Sigmoid colon (tissue), 7 donors: ENCODE results near the gene PCNX1. TPM values are rescaled to one million over a fixed set of nuclear protein-coding genes. Genes with fewer than 3 reads are reported as not detected.
A peak's percentile ranks its signal among the peaks of the same experiment; 100 is the strongest.

Experiments used
- DNase-seq: peaks from one replicate; pipeline ENCODE4 v3.0.0-alpha.2; 2019
- H3K27ac ChIP-seq, 4 donors: fragments of 200-600 bp; sonication (generic); one replicate each; pipeline ENCODE4 v1.5.1; 2016 to 2019; ENCODE audit warnings: mild to moderate bottlenecking in 1 of 4
- H3K27me3 ChIP-seq, 3 donors: fragments of 200-600 bp; sonication (generic); one replicate each; pipeline ENCODE4 v1.5.1; 2019; ENCODE audit warnings: mild to moderate bottlenecking in 1 of 3
- H3K36me3 ChIP-seq, 4 donors: fragments of 200-600 bp; sonication (generic); one replicate each; pipeline ENCODE4 v1.5.1; 2016 to 2019
- H3K4me1 ChIP-seq, 4 donors: fragments of 200-600 bp; sonication (generic); one replicate each; pipeline ENCODE4 v1.5.1; 2017 to 2019
- H3K4me3 ChIP-seq, 4 donors: fragments of 200-600 bp; sonication (generic); one replicate each; pipeline ENCODE4 v1.5.1; 2017 to 2019; ENCODE audit warnings: mild to moderate bottlenecking in 2 of 4, moderate library complexity in 1 of 4
- H3K9me3 ChIP-seq, 4 donors: fragments of 200-600 bp in 3 of 4; sonication (generic) in 3 of 4; one replicate each; pipeline versions ENCODE4 v1.5.1 to v1.6.1; 2013 to 2019
- EP300 ChIP-seq, 4 donors: sonication (generic); formaldehyde crosslinking; IDR thresholded peaks; one replicate each; pipeline ENCODE4 v1.6.1; 2017; ENCODE audit warnings: antibody characterized with exemption in 4 of 4
- POLR2A ChIP-seq, 2 donors: fragments of 450-650 bp; IDR thresholded peaks; one replicate each; pipeline ENCODE4 v1.6.1; 2016; ENCODE audit warnings: antibody characterized with exemption in 2 of 2, mild to moderate bottlenecking in 2 of 2, moderate library complexity in 2 of 2
- POLR2AphosphoS5 ChIP-seq, 4 donors: sonication (generic); formaldehyde crosslinking; IDR thresholded peaks; one replicate each; pipeline ENCODE4 v1.6.1; 2017; ENCODE audit warnings: antibody characterized with exemption in 4 of 4
- WGBS, 2 donors: extraction: QIAGEN DNeasy Blood & Tissue Kit; methylation state at CpG; one replicate each; pipeline ENCODE4 v1.1.7; 2013; 5-methylcytosine and 5-hydroxymethylcytosine counted together
- intact Hi-C: fragments of 100-400 bp; cut with DNase I; formaldehyde crosslinking; loops from one replicate; pipeline ENCODE4 v1.15.1; 2023
- polyA plus RNA-seq, 3 donors: library from polyadenylated mRNA; stranded (reverse); fragments of 200-250 nt; gene quantifications; one replicate each; pipeline ENCODE4 v1.2.3, GENCODE V29; 2013
- total RNA-seq, 4 donors: library from RNA; depleted of rRNA; stranded (reverse); fragments of >200 nt; gene quantifications; one replicate each; pipeline ENCODE4 v1.1.0, GENCODE V29; 2016
- TF ChIP-seq, protein P1 (sequence below), 4 experiments: fragments of 450-650 bp in 3 of 4; fragments of 200-600 bp in 1 of 4; IDR thresholded peaks; one replicate each; pipeline ENCODE4 v1.5.1; 2016 to 2019; ENCODE audit warnings: antibody characterized with exemption in 4 of 4, mild to moderate bottlenecking in 3 of 4, moderate library complexity in 2 of 4
- donor health status: healthy with polysubstance abuse.
- donor health status: Bipolar disorder and iron deficiency.
- donor health status: healthy.

Gene PCNX1
- total and polyA plus RNA-seq, 7 donors, result 1.2 to 73.9 (median 62.8) TPM

DNA sequence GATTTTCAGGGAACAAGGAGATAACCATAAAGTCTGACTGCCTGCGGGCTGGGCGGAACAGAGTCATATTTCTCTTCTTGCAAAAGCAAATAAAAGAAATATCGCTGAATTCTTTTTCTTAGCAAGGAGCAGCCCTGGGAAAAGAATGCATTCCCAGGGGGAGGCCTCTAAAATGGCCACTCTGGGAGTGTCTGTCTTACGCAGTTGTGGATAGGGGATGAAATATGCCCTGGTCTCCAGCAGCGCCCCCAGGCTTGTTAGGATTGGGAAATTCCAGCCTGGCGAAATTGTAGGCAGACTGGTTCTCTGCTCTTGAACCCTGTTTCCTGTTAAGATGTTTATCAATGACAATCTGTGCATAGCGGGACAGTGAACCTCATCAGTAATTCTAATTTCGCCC is 40.5 kb downstream of the PCNX1 start:
- WGBS, 2 donors, result 97 to 98% methylated on average over 8 of the region's 8 CpGs
- H3K4me3 ChIP-seq, result no peak overlapping the region
- H3K36me3 ChIP-seq, result peaks cover 0 to 39% (median 8%) of the 10 kb centered on the region in 4 donors
- no peaks in the 10 kb centered on the region for H3K4me1 ChIP-seq
- H3K9me3 ChIP-seq, result peaks cover 0 to 12% (median 4%) of the 10 kb centered on the region in 4 donors
- intact Hi-C loops, result no loop called here
- TF ChIP-seq POLR2AphosphoS5 (IDR thresholded peaks at IDR 0.05), result no peak
- TF ChIP-seq, protein P1, sequence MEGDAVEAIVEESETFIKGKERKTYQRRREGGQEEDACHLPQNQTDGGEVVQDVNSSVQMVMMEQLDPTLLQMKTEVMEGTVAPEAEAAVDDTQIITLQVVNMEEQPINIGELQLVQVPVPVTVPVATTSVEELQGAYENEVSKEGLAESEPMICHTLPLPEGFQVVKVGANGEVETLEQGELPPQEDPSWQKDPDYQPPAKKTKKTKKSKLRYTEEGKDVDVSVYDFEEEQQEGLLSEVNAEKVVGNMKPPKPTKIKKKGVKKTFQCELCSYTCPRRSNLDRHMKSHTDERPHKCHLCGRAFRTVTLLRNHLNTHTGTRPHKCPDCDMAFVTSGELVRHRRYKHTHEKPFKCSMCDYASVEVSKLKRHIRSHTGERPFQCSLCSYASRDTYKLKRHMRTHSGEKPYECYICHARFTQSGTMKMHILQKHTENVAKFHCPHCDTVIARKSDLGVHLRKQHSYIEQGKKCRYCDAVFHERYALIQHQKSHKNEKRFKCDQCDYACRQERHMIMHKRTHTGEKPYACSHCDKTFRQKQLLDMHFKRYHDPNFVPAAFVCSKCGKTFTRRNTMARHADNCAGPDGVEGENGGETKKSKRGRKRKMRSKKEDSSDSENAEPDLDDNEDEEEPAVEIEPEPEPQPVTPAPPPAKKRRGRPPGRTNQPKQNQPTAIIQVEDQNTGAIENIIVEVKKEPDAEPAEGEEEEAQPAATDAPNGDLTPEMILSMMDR (IDR thresholded peaks at IDR 0.05), result no peak
- no peak for TF ChIP-seq POLR2A (IDR thresholded peaks at IDR 0.05)
- no peak for TF ChIP-seq EP300 (IDR thresholded peaks at IDR 0.05)
- DNase-seq, result no peak
- H3K27me3 ChIP-seq, result no peaks in the 10 kb centered on the region
- H3K27ac ChIP-seq, result no peak overlapping the region

DNA sequence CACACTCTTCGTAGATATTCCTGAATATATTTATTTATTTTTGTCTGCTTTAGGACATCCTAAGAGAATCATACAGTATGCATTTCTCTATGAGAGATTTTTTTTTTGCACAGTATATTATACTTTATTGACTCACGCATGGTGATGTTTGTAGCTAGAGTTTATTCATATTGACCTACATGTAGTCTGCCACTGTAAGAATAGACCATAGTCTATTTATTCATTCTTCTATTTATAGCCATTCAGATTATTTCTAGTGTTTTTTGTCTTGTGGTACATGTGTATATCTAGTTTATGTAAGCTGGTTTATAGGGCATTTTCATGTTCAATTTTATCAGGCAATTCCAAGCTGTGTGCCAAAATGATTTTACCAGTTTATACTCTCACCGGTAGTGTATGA is 45.2 kb downstream of the PCNX1 start:
- TF ChIP-seq, protein P1 (IDR thresholded peaks at IDR 0.05), result no peak
- TF ChIP-seq EP300 (IDR thresholded peaks at IDR 0.05) (no peak), POLR2AphosphoS5 (IDR thresholded peaks at IDR 0.05) (no peak), POLR2A (IDR thresholded peaks at IDR 0.05) (no peak)
- H3K4me3 ChIP-seq, result no peak overlapping the region
- 96 to 97% methylated on average over 3 of the region's 3 CpGs for WGBS, 2 donors
- H3K36me3 ChIP-seq, result peaks cover 0 to 32% (median 6%) of the 10 kb centered on the region in 4 donors
- no peak overlapping the region for H3K27ac ChIP-seq
- DNase-seq, result no peak
- H3K27me3 ChIP-seq, result no peaks in the 10 kb centered on the region
- peaks cover 0 to 5% (median 4%) of the 10 kb centered on the region in 4 donors for H3K9me3 ChIP-seq
- peaks cover 0 to 17% (median 14%) of the 10 kb centered on the region in 4 donors for H3K4me1 ChIP-seq
- intact Hi-C loops, result no loop called here

DNA sequence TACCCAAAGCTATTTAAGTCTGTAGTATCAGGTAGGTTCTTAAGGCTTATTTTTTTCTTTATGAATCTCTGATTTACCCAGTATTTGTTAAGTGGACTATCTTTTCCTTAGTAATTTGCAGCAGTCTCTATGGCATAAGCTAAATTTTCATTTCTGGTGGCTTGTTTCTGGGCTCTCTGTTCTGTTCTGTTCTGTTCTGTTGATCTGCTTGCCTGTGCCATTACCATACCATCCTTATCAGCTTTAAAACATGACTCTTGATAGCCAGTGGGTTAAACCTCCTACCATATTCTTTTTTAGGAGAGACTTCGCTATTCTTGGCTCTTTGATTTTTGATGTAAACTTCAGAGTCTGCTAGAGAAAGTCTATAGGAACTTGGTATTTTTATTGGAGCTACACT is 46.8 kb downstream of the PCNX1 start:
- DNase-seq, result no peak

DNA sequence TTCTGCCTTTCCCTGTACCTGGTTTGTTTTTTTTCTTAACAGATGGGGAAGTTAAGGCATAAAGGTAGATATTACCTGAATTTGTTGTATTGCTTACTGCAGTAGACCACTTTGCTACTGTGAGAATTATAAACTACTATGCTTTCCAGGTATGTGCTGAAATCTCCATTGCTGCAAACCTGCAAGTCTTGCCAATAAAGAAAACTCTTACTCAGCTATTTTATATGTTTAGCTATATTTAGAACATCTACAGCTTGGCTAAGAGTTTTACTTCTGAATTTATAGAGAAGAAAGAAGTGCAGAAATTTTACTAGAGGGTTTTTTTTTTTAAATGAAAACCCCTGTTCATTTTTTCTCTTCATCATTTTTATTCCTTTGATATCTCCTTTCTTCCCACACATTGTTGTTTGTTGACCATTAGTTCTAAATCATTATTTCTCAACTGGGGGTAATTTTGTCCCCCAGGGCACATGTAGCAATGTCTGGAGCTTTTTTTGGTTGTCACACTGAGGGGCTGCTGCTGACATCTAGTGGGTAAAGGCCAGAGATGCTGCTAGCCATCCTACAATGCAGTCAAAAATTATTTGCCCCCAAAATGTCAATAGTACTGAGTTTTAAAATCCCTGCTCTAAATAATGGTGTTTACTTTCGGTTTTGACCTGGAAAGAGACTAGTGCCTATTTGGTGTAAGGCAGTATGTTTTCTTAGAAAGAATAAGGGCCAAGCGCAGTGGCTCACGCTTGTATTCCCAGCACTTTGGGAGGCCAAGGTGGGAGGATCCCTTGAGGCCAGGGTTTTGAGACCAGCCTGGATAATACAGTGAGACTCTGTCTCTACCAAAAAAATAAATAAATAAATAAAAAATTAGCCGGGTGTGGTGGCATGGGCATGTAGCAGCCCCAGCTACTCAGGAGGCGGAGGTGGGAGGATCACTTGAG is 48.6 kb downstream of the PCNX1 start:
- intact Hi-C loops, result loop anchor here (5.0 kb wide), 2 partner anchors 49 to 139 kb away; partner anchors contain the start of gene PCNX1

More for the DNA sequence above, 46.8 kb downstream of the PCNX1 start:
- H3K4me1 ChIP-seq, result peaks cover 0 to 17% (median 14%) of the 10 kb centered on the region in 4 donors
- WGBS, 2 donors, result 97 to 99% methylated on average over 1 of the region's 1 CpG
- H3K9me3 ChIP-seq, result no peaks in the 10 kb centered on the region
- intact Hi-C loops, result no loop called here
- H3K27ac ChIP-seq, result no peak overlapping the region
- no peaks in the 10 kb centered on the region for H3K27me3 ChIP-seq
- no peak overlapping the region for H3K4me3 ChIP-seq
- peaks cover 0 to 18% (median 0%) of the 10 kb centered on the region in 4 donors for H3K36me3 ChIP-seq
- TF ChIP-seq POLR2A (IDR thresholded peaks at IDR 0.05) (no peak), EP300 (IDR thresholded peaks at IDR 0.05) (no peak), POLR2AphosphoS5 (IDR thresholded peaks at IDR 0.05) (no peak)
- TF ChIP-seq, protein P1 (IDR thresholded peaks at IDR 0.05), result no peak

More for the DNA sequence above, 48.6 kb downstream of the PCNX1 start:
- no peak for DNase-seq
- peaks cover 0 to 7% (median 0%) of the 10 kb centered on the region in 4 donors for H3K36me3 ChIP-seq
- no peak overlapping the region for H3K27ac ChIP-seq
- 85 to 88% methylated on average over 5 of the region's 5 CpGs for WGBS, 2 donors
- no peaks in the 10 kb centered on the region for H3K9me3 ChIP-seq
- H3K4me3 ChIP-seq, result no peak overlapping the region
- no peak for TF ChIP-seq EP300 (IDR thresholded peaks at IDR 0.05)
- TF ChIP-seq, protein P1 (IDR thresholded peaks at IDR 0.05), result peak in 2 of 4 experiments; percentile 17 to 39
- H3K4me1 ChIP-seq, result peaks cover 0 to 17% (median 14%) of the 10 kb centered on the region in 4 donors
- no peaks in the 10 kb centered on the region for H3K27me3 ChIP-seq
